GM18511 (cell line): ENCODE results near the gene NUP58.
A peak's percentile ranks its signal among the peaks of the same experiment; 100 is the strongest.

Experiments used
- ATAC-seq: cut with Tn5 transposase; IDR thresholded peaks from one replicate; pipeline ENCODE4 v1.9.1; 2021; ENCODE audit warnings: mild to moderate bottlenecking, moderate library complexity; ENCODE audit not compliant: unreplicated experiment

Gene NUP58

GRCh38 chr13:25375727-25376358 is 74.4 kb downstream of the NUP58 start:
- peak; percentile 48 for ATAC-seq

- no peak for ATAC-seq
Observed at GRCh38 chr13:25377244-25377962, 76.0 kb downstream of the NUP58 start.

- no peak for ATAC-seq
Observed at GRCh38 chr13:25378528-25378927, 77.1 kb downstream of the NUP58 start.

- ATAC-seq: no peak
Observed at GRCh38 chr13:25379011-25379410, 77.6 kb downstream of the NUP58 start.

- no peak for ATAC-seq
Observed at GRCh38 chr13:25380082-25380481, 78.7 kb downstream of the NUP58 start.

- ATAC-seq: no peak
Observed at GRCh38 chr13:25380741-25381324, 79.4 kb downstream of the NUP58 start.

- ATAC-seq: no peak
Observed at GRCh38 chr13:25384758-25385410, 83.5 kb downstream of the NUP58 start.

- ATAC-seq: no peak
Observed at GRCh38 chr13:25391932-25392331, 90.5 kb downstream of the NUP58 start.
